ENCODE measurements around the gene WDR59.

DNA sequence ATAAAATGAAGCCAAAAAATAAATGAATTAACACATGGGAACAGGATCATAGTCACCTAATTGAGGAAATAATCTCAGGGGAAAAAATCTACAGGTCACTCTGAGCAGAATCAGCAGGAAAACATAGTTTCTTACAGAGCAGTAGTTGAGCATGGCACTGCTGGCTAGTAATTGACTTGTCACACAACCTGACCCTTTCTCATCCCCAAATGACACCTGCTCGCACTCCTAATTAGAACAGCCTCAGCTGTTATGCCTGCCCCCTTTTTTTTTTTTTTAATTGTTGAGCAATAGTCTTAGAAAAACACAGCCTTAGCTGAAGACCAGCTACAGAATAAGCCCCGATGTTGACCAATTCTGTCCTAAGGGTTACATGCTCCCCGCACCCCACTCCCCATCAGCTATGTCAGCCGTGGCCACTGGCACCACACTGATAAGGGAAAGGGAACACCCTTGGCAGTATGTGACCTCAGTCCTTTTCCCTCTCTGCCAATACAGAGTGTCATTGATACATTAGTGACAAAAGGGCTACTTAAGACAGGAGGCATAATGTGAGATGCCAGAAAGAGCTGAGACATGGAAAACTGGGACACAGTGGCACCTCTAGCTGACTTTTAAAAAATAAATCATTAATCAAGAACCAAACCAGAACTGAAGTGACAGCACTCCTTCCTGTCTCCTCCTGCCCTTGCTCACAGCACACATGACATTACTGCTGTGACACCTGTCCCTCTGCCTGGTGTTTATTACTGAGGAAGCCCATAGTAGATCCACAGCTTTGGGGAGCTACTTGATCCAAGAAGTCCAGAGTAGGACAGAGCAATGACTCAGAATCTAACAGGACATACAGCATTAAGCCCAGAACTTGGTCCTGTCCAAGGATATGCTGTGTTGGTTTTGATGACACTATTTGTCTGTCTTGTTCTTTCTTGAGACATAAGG is 41.7 kb downstream of the WDR59 start:
- no peak for TF ChIP-seq EZH2 (optimal IDR thresholded peaks at IDR 0.05; ENCODE audit: low read depth, low read length)
- TF ChIP-seq, protein P1, sequence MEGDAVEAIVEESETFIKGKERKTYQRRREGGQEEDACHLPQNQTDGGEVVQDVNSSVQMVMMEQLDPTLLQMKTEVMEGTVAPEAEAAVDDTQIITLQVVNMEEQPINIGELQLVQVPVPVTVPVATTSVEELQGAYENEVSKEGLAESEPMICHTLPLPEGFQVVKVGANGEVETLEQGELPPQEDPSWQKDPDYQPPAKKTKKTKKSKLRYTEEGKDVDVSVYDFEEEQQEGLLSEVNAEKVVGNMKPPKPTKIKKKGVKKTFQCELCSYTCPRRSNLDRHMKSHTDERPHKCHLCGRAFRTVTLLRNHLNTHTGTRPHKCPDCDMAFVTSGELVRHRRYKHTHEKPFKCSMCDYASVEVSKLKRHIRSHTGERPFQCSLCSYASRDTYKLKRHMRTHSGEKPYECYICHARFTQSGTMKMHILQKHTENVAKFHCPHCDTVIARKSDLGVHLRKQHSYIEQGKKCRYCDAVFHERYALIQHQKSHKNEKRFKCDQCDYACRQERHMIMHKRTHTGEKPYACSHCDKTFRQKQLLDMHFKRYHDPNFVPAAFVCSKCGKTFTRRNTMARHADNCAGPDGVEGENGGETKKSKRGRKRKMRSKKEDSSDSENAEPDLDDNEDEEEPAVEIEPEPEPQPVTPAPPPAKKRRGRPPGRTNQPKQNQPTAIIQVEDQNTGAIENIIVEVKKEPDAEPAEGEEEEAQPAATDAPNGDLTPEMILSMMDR (IDR thresholded peaks at IDR 0.05; ENCODE audit: low read length) = no peak
- TF ChIP-seq EZH2phosphoT487 (IDR thresholded peaks at IDR 0.05; ENCODE audit: low read length) = no peak
